Measurements from ENCODE around the gene MYD88.

The MYD88 gene

GRCh38 chr3:38114875-38115644, 23.4 kb upstream of the MYD88 start:
- no peaks in the 10 kb centered on the region for H3K4me1 ChIP-seq (ENCODE audit: insufficient read depth, low read length)
- H3K36me3 ChIP-seq (ENCODE audit: insufficient read depth, low read depth, low read length): no peaks in the 10 kb centered on the region
- H3K4me3 ChIP-seq (ENCODE audit: low read length): no peak overlapping the region
- 0 out of 2 replicates have a peak, but pooled peaks cover 4% of the 10 kb centered on the region for H3K27me3 ChIP-seq (ENCODE audit: insufficient read depth, low read length)
- H3K9ac ChIP-seq (ENCODE audit: low read depth, low read length): no peak overlapping the region
- no peak overlapping the region for H3K27ac ChIP-seq (ENCODE audit: low read length)
- no peaks in the 10 kb centered on the region for H3K9me3 ChIP-seq (ENCODE audit: insufficient read depth, low read depth, low read length)

- Histone ChIP-seq H3K27ac (ENCODE audit: low read length) (no peak overlapping the region), H3K4me3 (ENCODE audit: low read length) (no peak overlapping the region), H3K9me3 (ENCODE audit: insufficient read depth, low read depth, low read length) (no peaks in the 10 kb centered on the region), H3K27me3 (ENCODE audit: insufficient read depth, low read length) (0 out of 2 replicates have a peak, but pooled peaks cover 4% of the 10 kb centered on the region), H3K36me3 (ENCODE audit: insufficient read depth, low read depth, low read length) (no peaks in the 10 kb centered on the region), H3K4me1 (ENCODE audit: insufficient read depth, low read length) (no peaks in the 10 kb centered on the region), H3K9ac (ENCODE audit: low read depth, low read length) (no peak overlapping the region)
These were observed 22.6 kb upstream of the MYD88 start for GRCh38 chr3:38115645-38116427.

- Histone ChIP-seq H3K27me3 (ENCODE audit: insufficient read depth, low read length) (0 out of 2 replicates have a peak, but pooled peaks cover 4% of the 10 kb centered on the region), H3K4me1 (ENCODE audit: insufficient read depth, low read length) (no peaks in the 10 kb centered on the region), H3K27ac (ENCODE audit: low read length) (no peak overlapping the region), H3K4me3 (ENCODE audit: low read length) (no peak overlapping the region), H3K36me3 (ENCODE audit: insufficient read depth, low read depth, low read length) (peaks cover 6% of the 10 kb centered on the region; the same call in 1 of the 2 replicates), H3K9ac (ENCODE audit: low read depth, low read length) (no peak overlapping the region), H3K9me3 (ENCODE audit: insufficient read depth, low read depth, low read length) (no peaks in the 10 kb centered on the region)
These were observed 21.8 kb upstream of the MYD88 start for GRCh38 chr3:38116471-38117162.

- Histone ChIP-seq H3K36me3 (ENCODE audit: insufficient read depth, low read depth, low read length) (peaks cover 13% of the 10 kb centered on the region), H3K4me1 (ENCODE audit: insufficient read depth, low read length) (no peaks in the 10 kb centered on the region), H3K9ac (ENCODE audit: low read depth, low read length) (no peak overlapping the region), H3K27me3 (ENCODE audit: insufficient read depth, low read length) (0 out of 2 replicates have a peak, but pooled peaks cover 4% of the 10 kb centered on the region), H3K27ac (ENCODE audit: low read length) (no peak overlapping the region), H3K9me3 (ENCODE audit: insufficient read depth, low read depth, low read length) (no peaks in the 10 kb centered on the region), H3K4me3 (ENCODE audit: low read length) (no peak overlapping the region)
These were observed 21.2 kb upstream of the MYD88 start for GRCh38 chr3:38117163-38117716.

- Histone ChIP-seq H3K36me3 (ENCODE audit: insufficient read depth, low read depth, low read length) (peaks cover 19% of the 10 kb centered on the region), H3K9ac (ENCODE audit: low read depth, low read length) (no peak overlapping the region), H3K27ac (ENCODE audit: low read length) (no peak overlapping the region), H3K4me3 (ENCODE audit: low read length) (no peak overlapping the region), H3K27me3 (ENCODE audit: insufficient read depth, low read length) (0 out of 2 replicates have a peak, but pooled peaks cover 4% of the 10 kb centered on the region), H3K9me3 (ENCODE audit: insufficient read depth, low read depth, low read length) (no peaks in the 10 kb centered on the region), H3K4me1 (ENCODE audit: insufficient read depth, low read length) (no peaks in the 10 kb centered on the region)
These were observed 20.6 kb upstream of the MYD88 start for GRCh38 chr3:38117748-38118420.

- Histone ChIP-seq H3K9ac (ENCODE audit: low read depth, low read length) (no peak overlapping the region), H3K4me1 (ENCODE audit: insufficient read depth, low read length) (no peaks in the 10 kb centered on the region), H3K4me3 (ENCODE audit: low read length) (no peak overlapping the region), H3K27me3 (ENCODE audit: insufficient read depth, low read length) (0 out of 2 replicates have a peak, but pooled peaks cover 4% of the 10 kb centered on the region), H3K27ac (ENCODE audit: low read length) (no peak overlapping the region), H3K9me3 (ENCODE audit: insufficient read depth, low read depth, low read length) (no peaks in the 10 kb centered on the region), H3K36me3 (ENCODE audit: insufficient read depth, low read depth, low read length) (peaks cover 24% of the 10 kb centered on the region)
These were observed 19.8 kb upstream of the MYD88 start for GRCh38 chr3:38118421-38119247.

- peaks cover 28% of the 10 kb centered on the region for H3K36me3 ChIP-seq (ENCODE audit: insufficient read depth, low read depth, low read length)
- 0 out of 2 replicates have a peak, but pooled peaks cover 4% of the 10 kb centered on the region for H3K27me3 ChIP-seq (ENCODE audit: insufficient read depth, low read length)
- no peaks in the 10 kb centered on the region for H3K4me1 ChIP-seq (ENCODE audit: insufficient read depth, low read length)
- H3K27ac ChIP-seq (ENCODE audit: low read length): no peak overlapping the region
- H3K9ac ChIP-seq (ENCODE audit: low read depth, low read length): no peak overlapping the region
- H3K9me3 ChIP-seq (ENCODE audit: insufficient read depth, low read depth, low read length): no peaks in the 10 kb centered on the region
- H3K4me3 ChIP-seq (ENCODE audit: low read length): no peak overlapping the region
These were observed 19.3 kb upstream of the MYD88 start for GRCh38 chr3:38119248-38119544.

- no peak overlapping the region for H3K9ac ChIP-seq (ENCODE audit: low read depth, low read length)
- H3K36me3 ChIP-seq (ENCODE audit: insufficient read depth, low read depth, low read length): peaks cover 36% of the 10 kb centered on the region
These were observed 18.4 kb upstream of the MYD88 start for GRCh38 chr3:38119821-38120692.

GRCh38 chr3:38120693-38121450, 17.6 kb upstream of the MYD88 start:
- Histone ChIP-seq H3K9me3 (ENCODE audit: insufficient read depth, low read depth, low read length) (no peaks in the 10 kb centered on the region), H3K36me3 (ENCODE audit: insufficient read depth, low read depth, low read length) (peaks cover 44% of the 10 kb centered on the region), H3K27ac (ENCODE audit: low read length) (no peak overlapping the region), H3K4me1 (ENCODE audit: insufficient read depth, low read length) (no peaks in the 10 kb centered on the region), H3K9ac (ENCODE audit: low read depth, low read length) (no peak overlapping the region), H3K27me3 (ENCODE audit: insufficient read depth, low read length) (no peaks in the 10 kb centered on the region), H3K4me3 (ENCODE audit: low read length) (no peak overlapping the region)

More at GRCh38 chr3:38119821-38120692, 18.4 kb upstream of the MYD88 start:
- no peaks in the 10 kb centered on the region for H3K4me1 ChIP-seq (ENCODE audit: insufficient read depth, low read length)
- no peaks in the 10 kb centered on the region for H3K9me3 ChIP-seq (ENCODE audit: insufficient read depth, low read depth, low read length)
- no peak overlapping the region for H3K27ac ChIP-seq (ENCODE audit: low read length)
- H3K4me3 ChIP-seq (ENCODE audit: low read length): no peak overlapping the region
- no peaks in the 10 kb centered on the region for H3K27me3 ChIP-seq (ENCODE audit: insufficient read depth, low read length)
